Chondrocyte (in vitro differentiated cells): ENCODE measurements around the gene KRT3. TPM values are rescaled to one million over a fixed set of nuclear protein-coding genes. Genes with fewer than 3 reads are reported as not detected.

Source experiments
- DNase-seq: peaks from one replicate; pipeline ENCODE4 v3.0.0; 2021; ENCODE audit warnings: mixed read lengths, low spot score
- H3K27ac Mint-ChIP-seq: one replicate; pipeline ENCODE4 v1.8.0; 2021; ENCODE audit warnings: mild to moderate bottlenecking, moderate library complexity, mixed read lengths; ENCODE audit not compliant: unreplicated experiment
- H3K27me3 Mint-ChIP-seq: 2 replicates; pipeline ENCODE4 v1.8.0; 2021; ENCODE audit warnings: low read depth, mixed read lengths
- H3K36me3 Mint-ChIP-seq: 2 replicates; pipeline ENCODE4 v1.8.0; 2021; ENCODE audit warnings: low read depth, mixed read lengths
- H3K4me1 Mint-ChIP-seq: 2 replicates; pipeline ENCODE4 v1.8.0; 2021; ENCODE audit warnings: low read depth, mild to moderate bottlenecking, mixed read lengths
- H3K4me3 Mint-ChIP-seq: one replicate; pipeline ENCODE4 v1.8.0; 2021; ENCODE audit warnings: mild to moderate bottlenecking, moderate library complexity, mixed read lengths; ENCODE audit not compliant: unreplicated experiment
- H3K9me3 Mint-ChIP-seq: 2 replicates; pipeline ENCODE4 v1.8.0; 2021; ENCODE audit warnings: low read depth, mixed read lengths
- total RNA-seq: library from RNA; stranded (reverse); gene quantifications from 3 replicates; pipeline ENCODE4 v1.2.1, GENCODE V29; 2021
- TF ChIP-seq, protein P1 (sequence below): fragments of 200-600 bp; sonication (generic); IDR thresholded peaks from 2 replicates; pipeline ENCODE4 v1.5.0; 2021; ENCODE audit warnings: antibody characterized with exemption, mild to moderate bottlenecking, moderate library complexity

Gene KRT3
- total RNA-seq, 1 donor from 2014 or later = not detected

DNA sequence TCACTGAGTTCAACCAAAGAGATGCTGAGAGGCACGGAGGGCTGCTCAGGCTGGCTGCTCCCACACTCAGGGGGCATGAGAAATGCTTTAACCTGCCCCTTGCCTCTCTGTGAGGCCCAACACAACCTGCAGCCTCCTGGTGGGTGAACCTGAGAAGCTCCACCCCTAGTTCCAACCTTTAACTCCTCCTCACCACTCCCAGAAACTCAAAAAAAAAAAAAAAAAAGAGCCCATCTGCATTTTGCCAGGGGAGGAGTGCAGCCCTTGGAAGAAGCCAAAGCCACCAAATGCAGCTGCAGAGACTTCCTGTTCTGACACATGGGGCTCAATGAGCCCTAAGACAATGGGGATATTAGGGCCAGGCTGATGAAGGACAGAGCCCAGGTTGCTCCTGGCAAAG, 9.1 kb upstream of the KRT3 start:
- Mint-ChIP-seq H3K36me3 (no peaks in the 10 kb centered on the region), H3K4me3 (no peak overlapping the region), H3K27ac (no peak overlapping the region), H3K9me3 (no peaks in the 10 kb centered on the region), H3K4me1 (peaks cover 10% of the 10 kb centered on the region), H3K27me3 (peaks cover 52% of the 10 kb centered on the region)
- TF ChIP-seq, protein P1, sequence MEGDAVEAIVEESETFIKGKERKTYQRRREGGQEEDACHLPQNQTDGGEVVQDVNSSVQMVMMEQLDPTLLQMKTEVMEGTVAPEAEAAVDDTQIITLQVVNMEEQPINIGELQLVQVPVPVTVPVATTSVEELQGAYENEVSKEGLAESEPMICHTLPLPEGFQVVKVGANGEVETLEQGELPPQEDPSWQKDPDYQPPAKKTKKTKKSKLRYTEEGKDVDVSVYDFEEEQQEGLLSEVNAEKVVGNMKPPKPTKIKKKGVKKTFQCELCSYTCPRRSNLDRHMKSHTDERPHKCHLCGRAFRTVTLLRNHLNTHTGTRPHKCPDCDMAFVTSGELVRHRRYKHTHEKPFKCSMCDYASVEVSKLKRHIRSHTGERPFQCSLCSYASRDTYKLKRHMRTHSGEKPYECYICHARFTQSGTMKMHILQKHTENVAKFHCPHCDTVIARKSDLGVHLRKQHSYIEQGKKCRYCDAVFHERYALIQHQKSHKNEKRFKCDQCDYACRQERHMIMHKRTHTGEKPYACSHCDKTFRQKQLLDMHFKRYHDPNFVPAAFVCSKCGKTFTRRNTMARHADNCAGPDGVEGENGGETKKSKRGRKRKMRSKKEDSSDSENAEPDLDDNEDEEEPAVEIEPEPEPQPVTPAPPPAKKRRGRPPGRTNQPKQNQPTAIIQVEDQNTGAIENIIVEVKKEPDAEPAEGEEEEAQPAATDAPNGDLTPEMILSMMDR = no peak
- no peak for DNase-seq

DNA sequence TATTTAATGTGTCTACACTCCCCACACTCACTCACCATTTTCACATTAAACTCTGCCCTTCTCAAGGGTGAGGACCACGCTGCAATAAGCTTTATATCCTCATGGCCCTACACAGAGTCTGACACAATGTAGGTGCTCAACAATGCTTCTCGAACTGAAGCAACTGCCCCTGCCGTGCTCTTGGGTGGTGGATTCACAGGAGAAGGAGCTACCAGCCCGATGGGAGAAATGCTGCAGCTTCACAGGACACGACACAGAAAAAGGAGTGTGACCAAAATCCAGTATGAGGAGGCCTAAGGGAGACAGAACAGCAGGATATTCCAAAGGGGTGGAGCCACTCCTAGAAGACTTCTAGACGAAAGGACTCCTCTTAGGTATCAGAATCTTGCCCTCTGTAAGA, 6.5 kb upstream of the KRT3 start:
- Mint-ChIP-seq H3K27me3 (peaks cover 31% of the 10 kb centered on the region), H3K4me1 (peaks cover 10% of the 10 kb centered on the region)

DNA sequence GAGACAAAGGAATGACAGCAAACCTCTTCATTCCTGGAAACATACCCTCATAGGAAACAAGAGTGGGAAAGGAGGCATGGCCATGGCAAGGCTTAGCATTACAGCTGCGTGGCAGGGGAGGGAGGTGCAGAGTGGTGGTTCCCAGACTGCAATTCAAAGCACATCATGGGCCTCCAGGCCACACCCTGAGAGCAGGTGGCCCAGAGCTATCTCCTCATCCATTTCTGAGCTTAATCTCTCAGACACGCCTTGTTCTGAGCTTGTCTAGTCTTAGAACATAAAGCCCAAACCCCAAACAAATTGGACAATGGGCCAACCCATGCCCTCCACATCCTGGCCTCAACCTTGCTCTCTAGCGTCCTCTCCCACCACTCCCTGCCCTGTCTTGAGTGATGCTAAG, 5.9 kb upstream of the KRT3 start:
- H3K4me1 Mint-ChIP-seq = peaks cover 10% of the 10 kb centered on the region
- H3K27me3 Mint-ChIP-seq = peaks cover 27% of the 10 kb centered on the region
- H3K36me3 Mint-ChIP-seq = no peaks in the 10 kb centered on the region
- no peak for DNase-seq
- H3K9me3 Mint-ChIP-seq = no peaks in the 10 kb centered on the region
- no peak overlapping the region for H3K27ac Mint-ChIP-seq
- H3K4me3 Mint-ChIP-seq = no peak overlapping the region
- TF ChIP-seq, protein P1 = no peak

More for the DNA sequence above, 6.5 kb upstream of the KRT3 start:
- Mint-ChIP-seq H3K36me3 (no peaks in the 10 kb centered on the region), H3K27ac (no peak overlapping the region), H3K9me3 (no peaks in the 10 kb centered on the region), H3K4me3 (no peak overlapping the region)
- DNase-seq = no peak
- TF ChIP-seq, protein P1 = no peak

DNA sequence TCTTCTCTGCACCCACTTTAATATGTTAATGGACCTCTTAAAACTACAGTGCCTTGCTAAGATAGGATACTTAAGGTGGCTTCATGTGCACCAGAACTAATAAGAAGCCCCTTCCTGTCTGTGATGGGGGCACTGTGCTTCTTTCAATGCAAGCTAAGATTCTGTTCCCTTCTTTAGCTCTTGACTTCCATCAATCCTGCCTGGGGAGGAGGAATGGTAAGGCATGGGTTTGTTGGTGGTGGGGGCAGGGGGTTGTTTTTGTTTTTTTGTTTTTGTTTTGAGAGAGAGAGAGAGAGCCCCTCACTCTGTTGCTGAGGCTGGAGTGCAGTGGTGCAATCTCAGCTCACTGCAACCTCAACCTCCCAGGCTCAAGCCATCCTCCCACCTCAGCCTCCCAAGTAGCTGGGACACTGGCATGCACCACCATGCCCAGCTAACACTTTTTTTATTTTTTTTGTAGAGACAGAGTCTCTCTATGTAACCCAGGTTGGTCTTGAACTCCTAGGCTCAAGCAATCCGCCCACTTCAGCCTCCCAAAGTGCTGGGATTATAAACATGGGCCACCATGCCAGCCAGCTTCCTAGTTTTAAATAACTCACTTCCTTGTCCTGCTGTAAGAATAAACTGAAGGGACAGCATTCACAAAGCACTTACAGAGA, 4.5 kb upstream of the KRT3 start:
- TF ChIP-seq, protein P1 = no peak
- no peak for DNase-seq
- no peaks in the 10 kb centered on the region for H3K36me3 Mint-ChIP-seq
- no peak overlapping the region for H3K27ac Mint-ChIP-seq
- H3K4me3 Mint-ChIP-seq = no peak overlapping the region
- H3K4me1 Mint-ChIP-seq = peaks cover 10% of the 10 kb centered on the region
- no peaks in the 10 kb centered on the region for H3K9me3 Mint-ChIP-seq
- peaks cover 20% of the 10 kb centered on the region for H3K27me3 Mint-ChIP-seq

DNA sequence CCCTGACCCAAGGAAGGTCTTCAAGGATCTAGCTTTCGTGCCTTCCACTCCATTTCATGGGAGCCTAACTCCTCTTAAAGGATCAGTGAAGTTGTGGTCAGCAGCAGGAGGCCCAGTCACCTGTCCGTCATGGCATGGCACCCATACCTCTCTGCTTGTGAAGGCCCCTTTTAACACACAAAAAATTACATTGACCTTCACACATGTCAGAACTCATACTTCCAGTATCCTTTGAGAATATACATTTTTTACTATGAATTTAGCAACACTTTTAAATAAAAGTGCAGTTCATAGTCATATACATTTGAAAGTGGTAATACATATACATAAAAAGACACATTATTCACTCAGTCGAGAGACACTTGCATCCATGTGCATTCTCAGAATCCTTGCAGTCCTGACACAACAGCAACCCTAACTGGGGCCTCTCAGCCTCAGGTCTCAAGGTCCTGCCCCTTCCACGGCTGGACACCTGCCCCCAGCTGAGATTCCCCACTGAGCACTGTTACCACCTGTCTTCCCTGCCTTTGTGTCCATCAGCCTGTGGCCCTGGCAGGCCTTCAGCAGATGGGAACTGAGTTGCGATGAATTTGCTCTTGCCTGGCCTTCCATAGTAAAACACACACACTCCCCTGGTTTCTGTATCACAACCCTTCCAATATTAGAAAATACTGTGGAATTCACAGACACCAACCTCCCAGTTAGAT, 3.7 kb upstream of the KRT3 start:
- TF ChIP-seq, protein P1 = no peak
- no peak for DNase-seq
- H3K36me3 Mint-ChIP-seq = no peaks in the 10 kb centered on the region
- H3K4me3 Mint-ChIP-seq = no peak overlapping the region
- peaks cover 17% of the 10 kb centered on the region for H3K27me3 Mint-ChIP-seq
- no peaks in the 10 kb centered on the region for H3K9me3 Mint-ChIP-seq
- H3K27ac Mint-ChIP-seq = no peak overlapping the region
- peaks cover 10% of the 10 kb centered on the region for H3K4me1 Mint-ChIP-seq
